SK-N-SH (cell line): ENCODE data around the gene TAF11. TPM values are rescaled to one million over a fixed set of nuclear protein-coding genes. Genes with fewer than 3 reads are reported as not detected.
A peak's percentile ranks its signal among the peaks of the same experiment; 100 is the strongest.

Experiments
- CTCF ChIA-PET: fragments of 300-600, 350-600 bp; formaldehyde crosslinking; extraction: SDS; loops from one replicate; lab custom pipeline; 2021; lab: Yijun Ruan, JAX
- POLR2A ChIA-PET: fragments of 350-600 bp; sonication (Branson Sonifier 250); formaldehyde crosslinking; extraction: SDS; loops from one replicate; lab custom pipeline; 2020; ENCODE audit warnings: antibody characterized with exemption, inconsistent platforms; lab: Yijun Ruan, JAX
- DNase-seq: peaks from one replicate; pipeline ENCODE4 v3.0.0; 2012
- H2AFZ ChIP-seq: fragments of 200-600 bp; sonication (generic); 2 replicates; pipeline ENCODE4 v1.8.1; 2016; ENCODE audit warnings: antibody characterized with exemption, mild to moderate bottlenecking, low read depth
- H3F3A ChIP-seq: fragments of 200-600 bp; sonication (generic); replicated peaks from 2 replicates; pipeline ENCODE3; 2016; ENCODE audit warnings: antibody characterized with exemption, mild to moderate bottlenecking; ENCODE audit not compliant: insufficient read depth
- H3K27ac ChIP-seq, 2 experiments: fragments of 200-500 bp in 1 of 2; fragments of 200-600 bp in 1 of 2; sonication (Bioruptor generic) in 1 of 2; sonication (generic), shearing (Covaris generic) in 1 of 2; 2 replicates each; pipeline versions ENCODE4 v1.5.1 to v1.6.1; 2014 to 2016; ENCODE audit warnings: low read depth in 2 of 2, inconsistent platforms in 1 of 2, low read length in 1 of 2, mild to moderate bottlenecking in 1 of 2, mixed read lengths in 1 of 2
- H3K27me3 ChIP-seq: fragments of 200-600 bp; sonication (generic), shearing (Covaris generic); 2 replicates; pipeline ENCODE4 v1.6.1; 2016; ENCODE audit warnings: mixed run types; ENCODE audit not compliant: insufficient read depth
- H3K36me3 ChIP-seq, 2 experiments: fragments of 200-500 bp in 1 of 2; fragments of 200-600 bp in 1 of 2; sonication (Bioruptor generic) in 1 of 2; sonication (generic) in 1 of 2; replicated peaks in 1 of 2; 2 replicates each; pipeline versions ENCODE3 to v1.5.1; 2014 to 2016; ENCODE audit warnings: low read length in 1 of 2, mild to moderate bottlenecking in 1 of 2; ENCODE audit not compliant: insufficient read depth in 2 of 2, control insufficient read depth in 1 of 2
- H3K4me1 ChIP-seq, 2 experiments: fragments of 200-500 bp in 1 of 2; fragments of 200-600 bp in 1 of 2; sonication (Bioruptor generic) in 1 of 2; sonication (generic), shearing (Covaris generic) in 1 of 2; 2 replicates each; pipeline versions ENCODE4 v1.5.1 to v1.6.1; 2014 to 2016; ENCODE audit warnings: low read depth in 1 of 2, low read length in 1 of 2, mixed run types in 1 of 2; ENCODE audit not compliant: insufficient read depth in 2 of 2, control insufficient read depth in 1 of 2
- H3K4me2 ChIP-seq: fragments of 200-600 bp; sonication (generic), shearing (Covaris generic); 2 replicates; pipeline ENCODE4 v1.6.1; 2017; ENCODE audit warnings: mixed run types
- H3K4me3 ChIP-seq, 2 experiments: fragments of 200-500 bp in 1 of 2; fragments of 200-600 bp in 1 of 2; sonication (Bioruptor generic) in 1 of 2; sonication (generic), shearing (Covaris generic) in 1 of 2; 2 replicates each; pipeline versions ENCODE4 v1.5.1 to v1.8.1; 2014 to 2016; ENCODE audit warnings: low read depth in 2 of 2, inconsistent platforms in 1 of 2, low read length in 1 of 2, mild to moderate bottlenecking in 1 of 2, mixed read lengths in 1 of 2, moderate library complexity in 1 of 2
- H3K79me2 ChIP-seq: fragments of 200-600 bp; sonication (generic); 2 replicates; pipeline ENCODE4 v1.8.1; 2017; ENCODE audit warnings: mild to moderate bottlenecking; ENCODE audit not compliant: insufficient read depth
- H3K9ac ChIP-seq: fragments of 200-600 bp; sonication (generic); 2 replicates; pipeline ENCODE4 v1.6.1; 2017; ENCODE audit warnings: mixed run types
- H3K9me2 ChIP-seq: fragments of 200-600 bp; sonication (generic); 2 replicates; pipeline ENCODE4 v1.6.1; 2017; ENCODE audit warnings: mixed run types
- H3K9me3 ChIP-seq: fragments of 200-600 bp; sonication (generic); 2 replicates; pipeline ENCODE4 v1.6.1; 2017; ENCODE audit warnings: mixed run types, mild to moderate bottlenecking, moderate library complexity
- H4K20me1 ChIP-seq: fragments of 200-600 bp; sonication (generic); 2 replicates; pipeline ENCODE4 v1.6.1; 2017; ENCODE audit warnings: mild to moderate bottlenecking, mixed run types; ENCODE audit not compliant: insufficient read depth
- CHD2 ChIP-seq: fragments of 150-350 bp; IDR thresholded peaks from 2 replicates; pipeline ENCODE4 v1.6.1; 2018; ENCODE audit warnings: low read length; ENCODE audit not compliant: partially characterized antibody
- ELF1 ChIP-seq: IDR thresholded peaks from 2 replicates; pipeline ENCODE4 v1.4.0; 2012
- EP300 ChIP-seq, 2 experiments: IDR thresholded peaks; 2 replicates each; pipeline versions ENCODE4 v1.4.0 to v1.6.1; 2012; ENCODE audit warnings: borderline replicate concordance in 1 of 2, low read depth in 1 of 2, low read length in 1 of 2
- FOSL2 ChIP-seq: IDR thresholded peaks from 2 replicates; pipeline ENCODE4 v1.4.0; 2012; ENCODE audit warnings: low read depth, mild to moderate bottlenecking, moderate library complexity, borderline replicate concordance
- FOXJ3 ChIP-seq: sonication (generic); formaldehyde crosslinking; IDR thresholded peaks from 2 replicates; pipeline ENCODE4 v1.5.1; 2020; ENCODE audit warnings: mild to moderate bottlenecking, missing genetic modification reagents
- GATA2 ChIP-seq: sonication (generic); formaldehyde crosslinking; IDR thresholded peaks from 2 replicates; pipeline ENCODE4 v1.5.0; 2020; ENCODE audit warnings: mild to moderate bottlenecking, missing genetic modification reagents
- JUND ChIP-seq: IDR thresholded peaks from 2 replicates; pipeline ENCODE4 v1.4.0; 2012
- MXI1 ChIP-seq: IDR thresholded peaks from 2 replicates; pipeline ENCODE4 v1.6.1; 2012; ENCODE audit warnings: mild to moderate bottlenecking, low read depth, low read length, improper control_type of control experiment
- NFIC ChIP-seq: IDR thresholded peaks from 2 replicates; pipeline ENCODE4 v1.4.0; 2012; ENCODE audit warnings: borderline replicate concordance
- NRF1 ChIP-seq: IDR thresholded peaks from 2 replicates; pipeline ENCODE4 v1.6.1; 2012; ENCODE audit warnings: low read depth, mild to moderate bottlenecking, low read length
- POLR2AphosphoS5 ChIP-seq: IDR thresholded peaks from 2 replicates; pipeline ENCODE4 v1.6.1; 2012; ENCODE audit warnings: low read depth, low read length
- RAD21 ChIP-seq: IDR thresholded peaks from 2 replicates; pipeline ENCODE4 v1.6.1; 2012; ENCODE audit warnings: mild to moderate bottlenecking, low read length
- RCOR1 ChIP-seq: fragments of 150-350 bp; IDR thresholded peaks from 2 replicates; pipeline ENCODE4 v1.6.1; 2017; ENCODE audit warnings: antibody characterized with exemption, low read length
- REST ChIP-seq: IDR thresholded peaks from 2 replicates; pipeline ENCODE4 v1.6.1; 2012; ENCODE audit warnings: mild to moderate bottlenecking, low read depth, low read length, moderate library complexity
- SMC3 ChIP-seq: IDR thresholded peaks from 2 replicates; pipeline ENCODE4 v1.6.1; 2012; ENCODE audit warnings: low read depth, low read length, improper control_type of control experiment
- TCF12 ChIP-seq: IDR thresholded peaks from 2 replicates; pipeline ENCODE4 v1.4.0; 2012
- TEAD4 ChIP-seq: IDR thresholded peaks from 2 replicates; pipeline ENCODE4 v1.4.0; 2012; ENCODE audit warnings: mild to moderate bottlenecking, borderline replicate concordance; ENCODE audit not compliant: insufficient read depth
- WGBS: methylation state at CpG from one replicate; pipeline ENCODE4 v1.1.6; 2017; ENCODE audit warnings: low lambda C conversion rate; 5-methylcytosine and 5-hydroxymethylcytosine counted together
- polyA plus RNA-seq, 3 experiments: library from polyadenylated mRNA; depleted of rRNA; stranded (reverse); fragments of >200 nt; gene quantifications; 2 replicates each; pipeline ENCODE4 v1.2.3, GENCODE V29; 2012
- TF ChIP-seq, protein P1 (sequence below): fragments of 150-350 bp; IDR thresholded peaks from 2 replicates; pipeline ENCODE4 v1.6.1; 2017; ENCODE audit warnings: antibody characterized with exemption, low read length, low read depth, borderline replicate concordance

Gene TAF11
- polyA plus RNA-seq, 1 of the 3 experiments (the other 2 are of a cell fraction) = 21.8 TPM

- H3K79me2 ChIP-seq = peaks cover 4% of the 10 kb centered on the region; the same call in 1 of the 2 replicates
- TF ChIP-seq CHD2 (no peak), EP300 (IDR thresholded peaks at IDR 0.05; ENCODE audit: borderline replicate concordance in 1 of 2, low read depth in 1 of 2, low read length in 1 of 2) (no peak), SMC3 (no peak), RAD21 (no peak), POLR2AphosphoS5 (no peak), NFIC (no peak), TCF12 (no peak), GATA2 (CRISPR knock-in tag) (no peak), ELF1 (no peak), RCOR1 (no peak), MXI1 (no peak)
- TF ChIP-seq, protein P1, sequence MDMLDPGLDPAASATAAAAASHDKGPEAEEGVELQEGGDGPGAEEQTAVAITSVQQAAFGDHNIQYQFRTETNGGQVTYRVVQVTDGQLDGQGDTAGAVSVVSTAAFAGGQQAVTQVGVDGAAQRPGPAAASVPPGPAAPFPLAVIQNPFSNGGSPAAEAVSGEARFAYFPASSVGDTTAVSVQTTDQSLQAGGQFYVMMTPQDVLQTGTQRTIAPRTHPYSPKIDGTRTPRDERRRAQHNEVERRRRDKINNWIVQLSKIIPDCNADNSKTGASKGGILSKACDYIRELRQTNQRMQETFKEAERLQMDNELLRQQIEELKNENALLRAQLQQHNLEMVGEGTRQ = no peak
- H3K4me1 ChIP-seq = peaks cover 5 to 8% of the 10 kb centered on the region in 2 experiments; a peak in 2 of 4 replicates
- H3K9ac ChIP-seq = no peak overlapping the region
- no peaks in the 10 kb centered on the region for H3K9me3 ChIP-seq
- no peaks in the 10 kb centered on the region for H4K20me1 ChIP-seq
- CTCF ChIA-PET = no interaction called here
- no peak overlapping the region for H3K4me2 ChIP-seq
- no peaks in the 10 kb centered on the region for H3K9me2 ChIP-seq
- H2AFZ ChIP-seq = no peak overlapping the region
- DNase-seq = no peak
- H3F3A ChIP-seq = no peaks in the 10 kb centered on the region
- H3K4me3 ChIP-seq = no peak overlapping the region
- no peak overlapping the region for H3K27ac ChIP-seq
- POLR2A ChIA-PET = no interaction called here
- 94% methylated on average over 1 of the region's 1 CpG for WGBS
- no peaks in the 10 kb centered on the region for H3K27me3 ChIP-seq
- no peaks in the 10 kb centered on the region for H3K36me3 ChIP-seq
Measured at GRCh38 chr6:34928695-34929094, 40.9 kb upstream of the TAF11 start.

GRCh38 chr6:34928220-34928619 is 40.4 kb upstream of the TAF11 start:
- Histone ChIP-seq H3K4me1 (peaks cover 5 to 8% of the 10 kb centered on the region in 2 experiments; a peak in 2 of 4 replicates), H3K27me3 (no peaks in the 10 kb centered on the region), H3K9ac (no peak overlapping the region), H3K4me3 (no peak overlapping the region), H3K9me2 (no peaks in the 10 kb centered on the region), H3K79me2 (no peaks in the 10 kb centered on the region; the same call in 1 of the 2 replicates), H3K27ac (no peak overlapping the region), H3F3A (no peaks in the 10 kb centered on the region), H3K4me2 (no peak overlapping the region), H4K20me1 (no peaks in the 10 kb centered on the region), H3K9me3 (no peaks in the 10 kb centered on the region), H3K36me3 (no peaks in the 10 kb centered on the region), H2AFZ (no peak overlapping the region)
- no peak for DNase-seq
- WGBS = 73% methylated on average over 3 of the region's 3 CpGs
- TF ChIP-seq CHD2 = no peak
- TF ChIP-seq MXI1 = no peak
- CTCF ChIA-PET = interaction anchor here (1.2 to 1.4 kb wide), 2 partner anchors 20 to 314 kb away, joined by 3 read pairs; no protein-coding TSS in a partner anchor
- POLR2A ChIA-PET = no interaction called here

GRCh38 chr6:34926655-34927054 is 38.8 kb upstream of the TAF11 start:
- Histone ChIP-seq H3F3A (peaks cover 8% of the 10 kb centered on the region), H3K4me3 (no peak overlapping the region), H3K27ac (no peak overlapping the region), H3K9ac (no peak overlapping the region), H4K20me1 (no peaks in the 10 kb centered on the region; the same call in 1 of the 2 replicates), H3K27me3 (no peaks in the 10 kb centered on the region), H3K36me3 (no peaks in the 10 kb centered on the region), H2AFZ (no peak overlapping the region), H3K4me1 (peaks cover 5 to 8% of the 10 kb centered on the region in 2 experiments; a peak in 2 of 4 replicates), H3K9me2 (no peaks in the 10 kb centered on the region), H3K79me2 (no peaks in the 10 kb centered on the region), H3K4me2 (no peak overlapping the region), H3K9me3 (no peaks in the 10 kb centered on the region)
- CTCF ChIA-PET = interaction anchor here (1.2 to 1.3 kb wide), 2 partner anchors 9 to 60 kb away, joined by 3 to 4 read pairs; no protein-coding TSS in a partner anchor
- DNase-seq = no peak
- peak; percentile 51; the same call in 1 of the 2 replicates for TF ChIP-seq FOSL2
- no peak for TF ChIP-seq TEAD4
- no peak for TF ChIP-seq SMC3
- no peak for TF ChIP-seq GATA2 (CRISPR knock-in tag)
- no peak for TF ChIP-seq RCOR1
- no peak for TF ChIP-seq NRF1
- TF ChIP-seq JUND = peak; percentile 27; the same call in 1 of the 2 replicates
- TF ChIP-seq REST = no peak
- TF ChIP-seq FOXJ3 = no peak
- POLR2A ChIA-PET = no interaction called here
